Transverse colon (tissue), 4 donors: ENCODE measurements around the gene PPM1F. TPM values are rescaled to one million over a fixed set of nuclear protein-coding genes. Genes with fewer than 3 reads are reported as not detected.

Experiments used
- DNase-seq: peaks from one replicate; pipeline ENCODE4 v3.0.0-alpha.2; 2019
- H3K27ac ChIP-seq, 4 donors: fragments of 200-600 bp; sonication (generic); 2 replicates each; pipeline ENCODE4 v1.5.1; 2016 to 2018; ENCODE audit warnings: inconsistent platforms in 4 of 4
- H3K27me3 ChIP-seq: fragments of 200-600 bp; sonication (generic); 2 replicates; pipeline ENCODE4 v1.5.1; 2017; ENCODE audit warnings: inconsistent platforms
- H3K36me3 ChIP-seq, 4 donors: fragments of 200-600 bp; sonication (generic); 2 replicates each; pipeline ENCODE4 v1.5.1; 2017 to 2019; ENCODE audit warnings: inconsistent platforms in 4 of 4
- H3K4me1 ChIP-seq, 4 donors: fragments of 200-600 bp; sonication (generic); 2 replicates each; pipeline ENCODE4 v1.5.1; 2017 to 2020; ENCODE audit warnings: inconsistent platforms in 4 of 4
- H3K4me3 ChIP-seq, 4 donors: fragments of 200-600 bp; sonication (generic); 1 replicate in 1 of 4; 2 replicates in 3 of 4; pipeline versions ENCODE4 v1.5.1 to v1.6.1; 2017 to 2019; ENCODE audit warnings: inconsistent platforms in 4 of 4
- H3K9me3 ChIP-seq, 2 donors: fragments of 200-600 bp; sonication (generic); 2 replicates each; pipeline ENCODE4 v1.5.1; 2017 to 2019; ENCODE audit warnings: inconsistent platforms in 2 of 2
- CTCF ChIP-seq, 5 experiments: fragments of 200-600 bp in 3 of 5; fragments of 450-650 bp in 2 of 5; sonication (generic) in 3 of 5; IDR thresholded peaks; 1 replicate in 2 of 5; 2 replicates in 3 of 5; pipeline ENCODE4 v1.5.1; 2016 to 2017; ENCODE audit warnings: antibody characterized with exemption in 5 of 5, inconsistent platforms in 3 of 5, mild to moderate bottlenecking in 2 of 5, moderate library complexity in 1 of 5
- EP300 ChIP-seq: sonication (generic); formaldehyde crosslinking; IDR thresholded peaks from one replicate; pipeline ENCODE4 v1.6.1; 2017; ENCODE audit warnings: antibody characterized with exemption, low read depth
- POLR2A ChIP-seq: fragments of 450-650 bp; IDR thresholded peaks from one replicate; pipeline ENCODE4 v1.6.1; 2016; ENCODE audit warnings: antibody characterized with exemption, mild to moderate bottlenecking, moderate library complexity
- POLR2AphosphoS5 ChIP-seq, 3 donors: sonication (generic); formaldehyde crosslinking; IDR thresholded peaks; one replicate each; pipeline ENCODE4 v1.6.1; 2016; ENCODE audit warnings: antibody characterized with exemption in 3 of 3
- WGBS, 2 donors: methylation state at CpG; one replicate each; pipeline ENCODE4 v1.1.5; 2018; ENCODE audit warnings: low coverage in 1 of 2; 5-methylcytosine and 5-hydroxymethylcytosine counted together
- in situ Hi-C, 4 donors: fragments of 200-750 bp; cut with MboI; loops; one replicate each; pipeline versions ENCODE4 v1.15.0 to v1.15.1; 2017; ENCODE audit warnings: low sequenced_read_pairs in 3 of 4, low pct_ligation_motif_present in 1 of 4, low pct_unique_long_range_greater_than_20kb in 1 of 4
- intact Hi-C: fragments of 100-400 bp; cut with DNase I; formaldehyde crosslinking; loops from one replicate; pipeline ENCODE4 v1.15.1; 2023; ENCODE audit warnings: low total_unique reads
- total RNA-seq, 4 donors: library from RNA; depleted of rRNA; stranded (reverse); fragments of >200 nt; gene quantifications; one replicate each; pipeline ENCODE4 v1.1.0, GENCODE V29; 2016

The PPM1F gene
- total RNA-seq, 4 donors from 2014 or later: 11.2 to 18.7 (median 14.9) TPM

- peaks cover 0 to 7% (median 3%) of the 10 kb centered on the region in 4 donors for H3K36me3 ChIP-seq
- no peaks in the 10 kb centered on the region for H3K27me3 ChIP-seq
- in situ Hi-C loops: no loop called here
- H3K9me3 ChIP-seq: no peaks in the 10 kb centered on the region
- 80 to 88% methylated on average over 3 to 22 of the region's 22 CpGs for WGBS, 2 donors
- no peak for TF ChIP-seq EP300
- TF ChIP-seq CTCF (IDR thresholded peaks at IDR 0.05): no peak
- intact Hi-C loops: no loop called here
- peaks cover 0 to 3% (median 0%) of the 10 kb centered on the region in 4 donors for H3K4me1 ChIP-seq
- DNase-seq: no peak
- no peak overlapping the region for H3K27ac ChIP-seq
- no peak overlapping the region for H3K4me3 ChIP-seq
Observed at GRCh38 chr22:21958360-21959273, 6.0 kb upstream of the PPM1F start.

- in situ Hi-C loops: no loop called here
- H3K9me3 ChIP-seq: no peaks in the 10 kb centered on the region
- TF ChIP-seq EP300 (no peak), POLR2A (no peak), CTCF (IDR thresholded peaks at IDR 0.05) (no peak), POLR2AphosphoS5 (IDR thresholded peaks at IDR 0.05) (no peak)
- WGBS, 2 donors: 14% methylated on average over 26 of the region's 29 CpGs; no CpG with 5 or more reads in 1 of the 2 donors
- H3K4me3 ChIP-seq: peak overlapping the region; percentile 60 to 87 (median 66)
- H3K27ac ChIP-seq: peak overlapping the region; percentile 75 to 82 (median 76)
- H3K36me3 ChIP-seq: no peaks in the 10 kb centered on the region
- peaks cover 4 to 26% (median 17%) of the 10 kb centered on the region in 4 donors for H3K4me1 ChIP-seq
- no peaks in the 10 kb centered on the region for H3K27me3 ChIP-seq
- peak; percentile 44 for DNase-seq
- intact Hi-C loops: no loop called here
Observed at GRCh38 chr22:21951931-21952465, 650 bp downstream of the PPM1F start.

- H3K27ac ChIP-seq: no peak overlapping the region
- intact Hi-C loops: no loop called here
Observed at GRCh38 chr22:21951062-21951461, 1.6 kb downstream of the PPM1F start.

More at GRCh38 chr22:21951062-21951461, 1.6 kb downstream of the PPM1F start:
- no peak overlapping the region for H3K4me3 ChIP-seq
- no peak for DNase-seq
- 90 to 93% methylated on average over 5 to 7 of the region's 7 CpGs for WGBS, 2 donors
- in situ Hi-C loops: no loop called here
- H3K36me3 ChIP-seq: no peaks in the 10 kb centered on the region
- TF ChIP-seq POLR2AphosphoS5 (IDR thresholded peaks at IDR 0.05): no peak
- no peak for TF ChIP-seq CTCF (IDR thresholded peaks at IDR 0.05)
- TF ChIP-seq POLR2A: no peak
- TF ChIP-seq EP300: no peak
- H3K27me3 ChIP-seq: no peaks in the 10 kb centered on the region
- H3K9me3 ChIP-seq: no peaks in the 10 kb centered on the region
- peaks cover 4 to 30% (median 20%) of the 10 kb centered on the region in 4 donors for H3K4me1 ChIP-seq
